Anterior cingulate cortex (tissue), 58 donors: ENCODE results near the gene RPA3.

ENCODE experiments used
- DNase-seq, 58 donors: peaks; one replicate each; lab custom pipeline; 2025; lab: John Stamatoyannopoulos, UW

RPA3 gene

DNA sequence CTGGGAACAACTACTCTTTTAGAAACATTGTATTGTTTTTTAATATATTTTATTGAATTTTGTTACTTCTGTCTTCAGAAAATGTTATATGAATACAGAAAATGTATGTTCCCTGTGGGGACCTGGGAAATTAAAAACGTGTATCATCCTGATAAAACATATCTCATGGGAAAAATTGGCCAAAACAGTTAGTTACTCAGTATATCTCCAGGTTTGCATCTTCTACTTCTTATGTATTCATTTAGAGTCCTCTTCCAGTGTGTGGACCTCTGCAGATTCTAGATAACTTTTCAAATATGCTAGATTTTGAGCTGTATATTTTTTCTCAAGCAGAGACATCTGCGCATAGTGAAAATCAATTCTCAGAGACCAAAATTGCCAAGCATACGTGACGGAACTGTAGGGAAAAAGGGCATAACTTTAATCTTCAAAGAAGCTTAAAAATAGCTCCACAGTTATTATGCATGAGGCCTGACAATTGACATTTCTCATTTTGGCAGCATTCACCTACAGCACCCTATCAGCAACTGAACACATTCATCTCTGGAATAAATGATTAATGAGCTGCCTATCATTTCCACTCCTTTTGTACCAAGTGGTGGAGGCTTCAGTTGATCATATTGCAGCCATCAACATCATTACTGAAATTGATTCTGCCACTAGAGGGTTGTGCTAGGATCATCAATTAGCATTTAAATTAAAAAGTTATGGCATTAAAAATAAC is 104.2 kb downstream of the RPA3 start:
- no peak for DNase-seq

- DNase-seq = no peak
These were observed 105.2 kb downstream of the RPA3 start for GRCh38 chr7:7613210-7613609.

- no peak for DNase-seq
These were observed 105.9 kb downstream of the RPA3 start for GRCh38 chr7:7612519-7612918.

DNA sequence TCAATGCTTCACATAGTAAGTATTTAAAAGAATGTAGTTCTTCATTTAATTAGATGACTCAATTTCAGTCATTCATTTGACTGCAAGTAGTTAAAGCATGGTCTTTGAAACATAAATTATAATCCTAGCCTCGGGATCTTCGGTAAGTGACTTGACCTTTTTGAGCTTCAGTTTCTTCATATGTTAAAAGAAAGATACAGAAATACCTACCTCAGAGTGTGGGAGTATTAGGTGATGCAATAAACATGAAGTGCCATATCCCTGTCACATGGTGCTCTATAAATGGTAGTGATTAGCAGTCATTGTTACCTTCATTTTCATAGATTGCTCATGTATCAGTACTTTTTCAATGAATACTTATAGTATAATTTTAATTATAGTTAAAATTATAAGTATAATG is 109.1 kb downstream of the RPA3 start:
- no peak for DNase-seq

DNA sequence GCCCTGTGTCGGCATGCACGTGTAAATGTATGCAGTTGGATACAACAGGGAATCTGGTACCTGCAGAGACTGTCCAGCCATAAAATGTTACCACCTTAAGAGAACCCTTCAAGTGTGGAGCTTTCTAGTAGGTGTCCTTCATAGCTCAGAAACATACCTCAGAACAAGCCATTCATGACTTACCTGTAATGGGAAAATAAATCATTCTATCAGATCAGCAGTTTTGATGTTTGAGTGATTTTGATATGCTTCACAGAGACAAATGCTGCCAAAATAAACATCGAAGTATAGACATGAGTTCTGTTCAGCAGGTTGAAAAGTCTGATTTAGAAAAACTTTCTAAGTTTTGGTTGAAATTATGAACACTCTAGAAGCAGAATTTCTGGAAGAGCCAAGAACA is 111.4 kb downstream of the RPA3 start:
- no peak for DNase-seq

DNA sequence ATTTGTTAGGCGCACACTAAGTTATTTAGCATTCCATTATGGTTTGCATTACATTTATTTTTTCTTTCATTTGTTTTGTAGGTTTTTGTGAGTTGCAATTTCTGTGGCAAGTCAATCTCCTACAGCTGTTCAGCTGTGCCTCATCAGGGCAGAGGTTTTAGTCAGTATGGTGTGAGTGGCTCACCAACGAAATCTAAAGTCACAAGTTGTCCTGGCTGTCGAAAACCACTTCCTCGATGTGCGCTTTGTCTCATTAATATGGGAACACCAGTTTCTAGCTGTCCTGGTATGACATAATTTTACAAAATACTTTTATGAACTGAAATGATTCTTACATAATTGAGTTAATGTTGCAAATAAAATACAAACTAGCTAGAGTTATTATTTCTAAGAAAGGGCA is 122.2 kb downstream of the RPA3 start:
- no peak for DNase-seq

- no peak for DNase-seq
These were observed 123.0 kb downstream of the RPA3 start for GRCh38 chr7:7595451-7595850.
